SJSA1 (cell line): ENCODE measurements around the gene PRDM15. TPM values are rescaled to one million over a fixed set of nuclear protein-coding genes. Genes with fewer than 3 reads are reported as not detected.

Experiments
- DNase-seq, 2 experiments: peaks; one replicate each; pipeline ENCODE4 v3.0.0-alpha.2; 2015 to 2020; ENCODE audit warnings: low spot score in 2 of 2, low read depth in 1 of 2
- H3K27ac ChIP-seq: fragments of 250-450 bp; sonication (Bioruptor Pico); 2 replicates; pipeline ENCODE4 v1.5.1; 2020; ENCODE audit warnings: mild to moderate bottlenecking, moderate library complexity
- H3K27me3 ChIP-seq: fragments of 250-450 bp; sonication (Bioruptor Pico); replicated peaks from 2 replicates; pipeline ENCODE4 v1.5.1; 2020; ENCODE audit warnings: mild to moderate bottlenecking, moderate library complexity
- H3K36me3 ChIP-seq: fragments of 250-450 bp; sonication (Bioruptor Pico); 2 replicates; pipeline ENCODE4 v1.5.1; 2020; ENCODE audit warnings: mild to moderate bottlenecking
- H3K4me1 ChIP-seq: fragments of 250-450 bp; sonication (Bioruptor Pico); replicated peaks from 2 replicates; pipeline ENCODE4 v1.6.1; 2021; ENCODE audit warnings: mild to moderate bottlenecking
- H3K4me3 ChIP-seq: fragments of 250-450 bp; sonication (Bioruptor Pico); 2 replicates; pipeline ENCODE4 v1.5.1; 2020; ENCODE audit warnings: mild to moderate bottlenecking
- H3K9me3 ChIP-seq: fragments of 250-450 bp; sonication (Bioruptor Pico); replicated peaks from 2 replicates; pipeline ENCODE4 v1.5.1; 2020; ENCODE audit warnings: mild to moderate bottlenecking
- total RNA-seq: library from RNA; depleted of rRNA; stranded (reverse); fragments of >200 nt; shearing (Covaris generic); gene quantifications from 2 replicates; pipeline ENCODE4 v1.2.3, GENCODE V29; 2014; rRNA removed

PRDM15 gene
- total RNA-seq, 1 experiment from 2014 or later = 5.1 TPM

DNA sequence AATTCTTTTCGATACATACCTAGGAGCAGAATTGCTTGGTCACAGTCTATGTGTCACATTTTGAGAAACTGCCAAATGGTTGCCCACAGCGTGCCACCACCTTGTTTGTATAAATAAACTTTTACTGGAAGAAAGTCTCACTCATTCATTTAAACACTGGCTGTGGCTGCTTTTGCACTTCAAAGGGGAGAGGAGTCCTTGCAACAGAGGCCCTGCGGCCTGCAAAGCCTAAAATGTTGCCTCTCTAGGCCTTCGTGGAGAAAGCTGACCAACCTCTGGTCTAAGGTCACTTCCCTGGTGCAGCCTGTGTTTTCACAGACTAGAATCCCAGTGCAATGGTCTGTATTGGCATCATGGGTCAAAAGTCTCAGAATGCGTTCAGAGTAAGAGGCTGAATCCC, 120.6 kb downstream of the PRDM15 start:
- DNase-seq = peak; percentile 80
- H3K4me3 ChIP-seq = no peak overlapping the region
- no peaks in the 10 kb centered on the region for H3K36me3 ChIP-seq
- H3K27me3 ChIP-seq = no peaks in the 10 kb centered on the region
- H3K27ac ChIP-seq = peak overlapping the region; percentile 55
- no peaks in the 10 kb centered on the region for H3K9me3 ChIP-seq
- H3K4me1 ChIP-seq = peaks cover 55% of the 10 kb centered on the region

DNA sequence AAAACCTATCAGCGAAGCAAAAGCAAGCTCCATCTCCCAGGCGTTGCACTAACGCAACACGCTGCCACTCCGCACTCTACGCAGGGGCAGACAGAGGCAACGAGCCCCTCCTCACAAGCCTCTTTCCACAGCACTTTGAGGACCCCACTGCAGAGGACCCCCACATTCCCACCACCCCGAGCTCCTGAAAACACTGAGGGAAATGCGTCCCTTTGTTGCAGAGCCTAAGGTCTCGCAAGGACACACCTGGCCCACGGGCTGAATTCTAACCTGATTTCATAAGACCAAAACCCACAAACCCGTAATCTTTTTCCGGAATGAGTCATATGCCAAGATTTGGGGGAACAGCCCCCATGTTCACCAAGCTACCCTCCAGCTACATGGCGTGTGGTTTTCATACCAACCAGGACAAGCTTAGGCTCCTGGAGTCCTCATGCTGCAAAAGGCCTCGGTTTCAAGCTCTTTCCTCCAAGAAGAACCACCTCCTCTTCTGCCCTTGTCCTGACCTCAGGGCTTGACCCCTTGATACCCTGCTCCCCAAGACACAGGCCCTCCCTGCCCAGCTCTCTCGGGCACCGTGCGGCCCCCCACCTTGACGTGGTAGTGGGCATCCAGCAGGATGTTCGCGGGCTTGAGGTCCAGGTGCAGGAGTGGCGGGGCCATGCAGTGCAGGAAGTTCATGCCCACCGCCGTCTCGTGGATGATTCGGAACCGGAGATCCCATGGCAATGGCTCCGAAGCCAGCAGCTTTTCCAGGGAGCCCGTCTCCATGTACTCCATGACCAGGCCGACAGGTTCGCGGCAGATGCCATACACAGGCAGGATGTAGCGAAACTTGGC, 123.0 kb downstream of the PRDM15 start:
- Histone ChIP-seq H3K36me3 (no peaks in the 10 kb centered on the region), H3K4me1 (peaks cover 59% of the 10 kb centered on the region), H3K27me3 (no peaks in the 10 kb centered on the region), H3K27ac (no peak overlapping the region), H3K9me3 (no peaks in the 10 kb centered on the region), H3K4me3 (no peak overlapping the region)
- no peak for DNase-seq

DNA sequence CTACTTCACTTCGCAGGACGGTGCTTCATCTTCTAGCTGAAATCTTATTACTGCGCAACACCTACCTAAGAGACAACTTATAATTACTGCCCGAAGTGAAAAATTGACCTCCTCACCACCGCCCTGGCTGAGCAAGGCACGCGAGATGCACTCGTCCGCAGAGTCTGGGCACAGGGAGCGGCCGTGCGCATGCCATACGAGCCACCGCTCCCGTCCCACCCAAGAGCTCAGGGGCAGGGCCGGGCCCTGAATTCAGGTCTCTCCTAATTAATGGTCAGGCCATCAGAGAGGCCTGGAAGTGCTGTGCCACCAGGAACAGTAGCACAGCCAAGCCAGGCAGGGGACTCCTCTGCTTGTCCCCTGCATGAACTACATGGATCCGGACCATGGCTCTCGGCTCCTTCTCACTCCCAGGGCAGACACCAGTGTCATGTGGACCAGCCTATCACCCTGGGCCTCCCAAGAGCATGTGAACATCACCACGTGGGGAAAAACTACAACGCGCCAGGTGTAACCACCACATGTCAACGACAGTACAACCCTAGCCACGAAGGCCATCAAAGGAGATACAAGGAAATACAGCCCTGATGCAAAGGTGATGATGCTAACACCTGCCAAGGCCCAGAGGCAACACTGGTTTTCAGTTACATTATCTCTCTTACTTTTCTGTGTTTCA, 123.7 kb downstream of the PRDM15 start:
- no peak overlapping the region for H3K4me3 ChIP-seq
- DNase-seq = no peak
- H3K27me3 ChIP-seq = no peaks in the 10 kb centered on the region
- no peak overlapping the region for H3K27ac ChIP-seq
- no peaks in the 10 kb centered on the region for H3K9me3 ChIP-seq
- no peaks in the 10 kb centered on the region for H3K36me3 ChIP-seq
- H3K4me1 ChIP-seq = peaks cover 59% of the 10 kb centered on the region

DNA sequence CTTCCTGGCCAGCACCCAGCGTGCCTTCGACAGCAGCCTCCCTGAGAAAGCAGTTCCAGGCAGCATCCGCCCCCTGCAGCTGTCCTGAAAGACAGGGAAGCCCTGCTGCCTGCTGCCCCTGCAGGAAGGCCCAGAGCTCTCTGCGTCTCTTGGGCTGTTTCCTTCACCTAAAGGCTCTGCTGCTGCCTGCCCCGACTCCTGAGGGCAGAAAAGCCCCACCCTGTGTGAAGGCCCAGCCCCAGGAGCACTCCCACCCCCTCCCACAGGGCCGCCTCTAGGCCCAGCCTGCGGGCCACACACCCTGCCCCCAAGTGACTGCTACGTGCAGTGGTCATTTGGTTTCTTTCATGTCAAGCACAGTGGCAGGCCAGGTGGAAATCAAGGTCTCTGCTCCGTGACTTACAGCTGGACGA, 124.7 kb downstream of the PRDM15 start:
- Histone ChIP-seq H3K27me3 (no peaks in the 10 kb centered on the region), H3K36me3 (no peaks in the 10 kb centered on the region), H3K4me1 (peaks cover 55% of the 10 kb centered on the region), H3K27ac (no peak overlapping the region), H3K4me3 (no peak overlapping the region), H3K9me3 (no peaks in the 10 kb centered on the region)
- DNase-seq = no peak

DNA sequence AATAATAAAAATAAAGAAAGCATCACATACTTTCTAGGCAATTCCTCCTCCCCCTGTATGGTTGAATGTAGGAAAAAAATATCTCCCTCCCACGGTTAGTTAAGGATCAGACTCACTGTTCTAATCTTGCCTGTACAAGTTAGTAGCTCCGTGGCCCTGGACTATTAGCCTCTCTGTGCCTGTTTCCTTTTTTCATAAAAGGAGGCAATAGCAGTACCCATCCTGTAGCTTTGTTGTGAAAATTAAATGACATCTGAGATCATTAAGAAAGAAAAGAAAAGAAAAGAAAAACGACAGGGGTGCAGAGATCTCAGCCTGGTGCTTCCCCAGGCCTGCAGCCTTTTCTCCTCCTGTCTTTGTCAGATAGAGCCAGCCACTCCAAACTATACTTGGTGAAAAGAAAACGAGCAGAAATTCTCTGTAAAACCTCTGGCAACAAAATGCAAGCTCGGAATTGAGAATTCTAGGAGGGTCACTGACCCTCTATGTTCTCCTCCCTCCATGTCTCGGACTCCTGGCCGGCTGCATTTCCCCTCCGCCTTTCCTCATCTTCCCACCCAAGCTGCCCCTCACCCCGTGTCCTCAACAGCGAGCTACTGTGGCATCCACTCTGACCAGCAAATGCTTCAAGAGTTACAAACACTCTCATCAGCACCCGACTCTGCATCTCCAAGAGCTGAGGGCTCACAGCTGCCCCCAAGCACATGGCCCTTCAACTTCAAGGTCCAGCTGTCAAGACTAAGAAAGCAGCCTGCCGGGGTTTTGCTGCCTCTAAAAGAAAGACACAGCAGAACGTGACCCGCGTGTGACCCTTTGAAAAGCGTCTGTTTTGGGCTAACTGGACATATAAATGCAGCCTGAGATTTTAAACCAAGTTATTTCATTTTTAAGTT, 125.9 kb downstream of the PRDM15 start:
- H3K36me3 ChIP-seq = no peaks in the 10 kb centered on the region
- no peaks in the 10 kb centered on the region for H3K9me3 ChIP-seq
- no peaks in the 10 kb centered on the region for H3K27me3 ChIP-seq
- peaks cover 43% of the 10 kb centered on the region for H3K4me1 ChIP-seq
- no peak overlapping the region for H3K27ac ChIP-seq
- no peak overlapping the region for H3K4me3 ChIP-seq
- DNase-seq = no peak

DNA sequence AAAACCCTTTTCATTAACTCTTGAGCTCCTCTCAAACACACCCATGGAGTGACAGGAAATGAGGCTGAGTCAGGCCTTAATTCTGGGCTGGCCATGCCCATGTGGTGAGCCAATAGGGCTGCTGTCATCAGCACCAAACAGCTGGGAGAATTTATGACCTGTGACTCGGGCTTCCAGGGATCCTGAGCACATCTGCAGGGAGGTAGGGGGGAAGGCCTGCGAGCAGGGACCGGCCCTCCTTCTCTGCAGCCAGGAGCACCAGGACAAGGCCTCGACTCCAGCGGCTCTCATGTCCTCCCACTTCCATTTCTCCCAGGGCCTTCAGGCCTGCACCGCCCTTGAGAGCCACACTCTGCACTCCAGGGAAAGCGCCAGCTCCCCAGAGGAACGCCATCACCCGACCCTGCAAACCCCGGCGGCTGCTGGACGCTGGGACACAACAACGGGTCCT, 126.9 kb downstream of the PRDM15 start:
- H3K4me1 ChIP-seq = peaks cover 40% of the 10 kb centered on the region
- no peaks in the 10 kb centered on the region for H3K36me3 ChIP-seq
- no peak overlapping the region for H3K4me3 ChIP-seq
- no peaks in the 10 kb centered on the region for H3K27me3 ChIP-seq
- no peaks in the 10 kb centered on the region for H3K9me3 ChIP-seq
- H3K27ac ChIP-seq = peak overlapping the region; percentile 2; the same call in 1 of the 2 replicates
- DNase-seq = peak; percentile 44 to 66

DNA sequence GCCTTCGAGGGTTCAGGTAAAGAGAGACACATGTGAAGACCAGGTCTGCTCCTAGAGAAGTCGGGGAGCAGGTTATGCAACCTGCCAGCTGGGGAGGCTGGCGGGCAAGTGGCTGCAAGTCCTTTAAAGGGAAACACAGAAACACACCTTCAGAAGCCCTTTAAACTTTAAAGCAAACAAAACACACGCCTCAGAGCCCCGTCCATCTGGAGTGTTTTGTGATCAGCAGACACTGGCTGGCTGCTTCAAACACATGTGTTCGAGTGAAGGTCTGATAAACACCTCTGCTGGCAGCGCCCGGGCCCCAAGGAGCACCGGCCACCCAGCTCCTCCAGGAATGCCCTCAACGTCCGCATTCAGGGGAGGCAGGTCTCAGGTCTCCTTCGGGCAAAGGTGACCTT, 127.5 kb downstream of the PRDM15 start:
- peaks cover 40% of the 10 kb centered on the region for H3K4me1 ChIP-seq
- H3K4me3 ChIP-seq = no peak overlapping the region
- peak in 1 of 2 experiments; percentile 2 for DNase-seq
- no peaks in the 10 kb centered on the region for H3K27me3 ChIP-seq
- H3K27ac ChIP-seq = peak overlapping the region; percentile 2; the same call in 1 of the 2 replicates
- no peaks in the 10 kb centered on the region for H3K9me3 ChIP-seq
- H3K36me3 ChIP-seq = no peaks in the 10 kb centered on the region

DNA sequence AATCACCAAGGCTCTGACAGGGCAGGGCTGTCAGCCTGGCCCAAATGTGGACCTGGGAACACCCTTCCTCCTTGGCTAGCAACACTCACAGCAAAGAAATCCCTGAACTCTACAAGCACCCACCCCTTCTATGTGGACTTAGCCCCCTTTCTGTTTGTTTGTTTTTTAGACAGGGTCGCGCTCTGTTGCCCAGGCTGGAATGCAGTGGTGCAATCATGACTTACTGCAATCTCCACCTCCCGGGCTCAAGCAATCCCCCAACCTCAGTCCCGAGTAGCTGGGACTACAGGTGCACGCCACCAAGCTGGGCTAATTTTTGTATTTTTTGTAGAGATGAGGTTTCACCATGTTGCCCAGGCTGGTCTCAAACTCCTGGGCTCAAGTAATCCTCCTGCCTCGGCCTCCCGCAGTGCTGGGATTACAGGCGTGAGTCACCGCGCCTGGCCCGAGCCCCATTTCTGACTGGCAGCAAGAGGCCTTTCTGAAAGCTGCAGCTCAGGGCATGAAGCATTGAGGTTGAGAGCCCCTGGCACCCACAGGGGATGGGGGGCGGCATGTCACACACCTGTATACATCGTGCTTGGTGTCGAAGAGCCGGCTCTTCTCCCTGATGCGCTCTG, 128.5 kb downstream of the PRDM15 start:
- H3K4me3 ChIP-seq = no peak overlapping the region
- no peak overlapping the region for H3K27ac ChIP-seq
- H3K9me3 ChIP-seq = no peaks in the 10 kb centered on the region
- H3K4me1 ChIP-seq = peaks cover 40% of the 10 kb centered on the region
- DNase-seq = peak in 1 of 2 experiments; percentile 18
- no peaks in the 10 kb centered on the region for H3K27me3 ChIP-seq
- no peaks in the 10 kb centered on the region for H3K36me3 ChIP-seq

DNA sequence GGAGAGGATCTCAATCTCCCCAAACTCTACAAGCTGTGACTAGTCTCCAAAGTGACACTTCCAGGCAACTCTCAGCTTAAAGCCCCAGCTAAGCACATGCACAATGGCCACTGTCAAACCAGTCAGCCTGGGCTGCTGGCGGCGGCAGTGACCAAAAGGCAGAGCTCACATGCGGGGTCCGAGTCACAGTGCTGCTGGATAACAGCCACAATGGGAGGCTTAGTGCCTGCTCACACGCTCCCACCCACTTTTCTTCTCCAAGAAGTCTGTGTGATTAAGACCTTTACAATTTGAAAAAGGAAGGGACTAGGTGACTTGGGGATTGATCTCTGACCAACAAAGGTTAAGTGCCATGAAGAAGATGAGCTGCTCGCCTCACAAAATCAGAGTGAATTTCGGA, 129.1 kb downstream of the PRDM15 start:
- no peak for DNase-seq
- Histone ChIP-seq H3K4me3 (no peak overlapping the region), H3K4me1 (peaks cover 40% of the 10 kb centered on the region), H3K36me3 (no peaks in the 10 kb centered on the region), H3K9me3 (no peaks in the 10 kb centered on the region), H3K27me3 (no peaks in the 10 kb centered on the region), H3K27ac (no peak overlapping the region)

DNA sequence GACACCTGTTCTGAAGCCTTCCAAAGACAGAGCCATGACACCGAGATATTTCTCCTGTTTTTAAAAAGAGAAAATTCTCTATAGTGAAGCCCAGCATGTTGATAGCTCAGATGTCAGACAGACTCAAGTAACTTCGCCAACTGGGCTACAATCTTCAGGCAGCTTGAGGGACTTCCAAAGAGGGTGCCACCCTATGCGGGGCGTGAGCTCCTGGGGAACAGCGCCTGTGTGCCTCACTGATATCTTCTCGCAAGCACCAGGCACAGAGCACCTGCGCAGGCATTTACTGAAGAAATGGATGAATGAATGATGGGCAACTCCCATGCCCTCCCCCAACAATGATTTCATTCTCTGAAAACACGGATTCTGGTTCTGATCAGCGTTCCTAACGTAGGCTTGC, 129.9 kb downstream of the PRDM15 start:
- Histone ChIP-seq H3K4me3 (no peak overlapping the region), H3K9me3 (no peaks in the 10 kb centered on the region)
- DNase-seq = no peak

More for the DNA sequence above, 129.9 kb downstream of the PRDM15 start:
- Histone ChIP-seq H3K27me3 (no peaks in the 10 kb centered on the region), H3K36me3 (no peaks in the 10 kb centered on the region), H3K4me1 (peaks cover 34% of the 10 kb centered on the region), H3K27ac (no peak overlapping the region)

Other genes with a start within 250 kb of the PRDM15 start
- gene RIPK4, start 112.3 kb downstream of the PRDM15 start, total RNA-seq = 0.47 and 1.7 TPM in 2 replicates
- 9.3 and 17.1 TPM in 2 replicates for gene C2CD2, start 74.7 kb upstream of the PRDM15 start, total RNA-seq
- gene ZBTB21, start 131.0 kb upstream of the PRDM15 start, total RNA-seq = 7.1 and 11.4 TPM in 2 replicates
- 0.22 TPM in 1 of 2 replicates, not detected in the other for gene UMODL1, start 192.0 kb upstream of the PRDM15 start, total RNA-seq